Lung microvascular endothelial cell (primary cell): ENCODE results near the gene MTRF1. TPM values are rescaled to one million over a fixed set of nuclear protein-coding genes. Genes with fewer than 3 reads are reported as not detected.

Source experiments
- DNase-seq, 2 donors: peaks; one replicate each; pipeline versions ENCODE4 v3.0.0 to v3.0.0-alpha.2; 2010; ENCODE audit warnings: low read depth in 2 of 2
- total RNA-seq: library from RNA; depleted of rRNA; stranded (reverse); fragments of >200 nt; gene quantifications from 2 replicates; pipeline ENCODE4 v1.2.1, GENCODE V29; 2014

Gene MTRF1
- total RNA-seq: 6.5 and 11.1 TPM in 2 replicates

- peak; percentile 76 to 79 for DNase-seq
Observed at GRCh38 chr13:41263261-41263971, at the start of gene MTRF1. Gene MTRF1, minus strand, starts transcription at chr13:41263576. Its CDS starts 2,669 bp downstream, at chr13:41260907.

DNA sequence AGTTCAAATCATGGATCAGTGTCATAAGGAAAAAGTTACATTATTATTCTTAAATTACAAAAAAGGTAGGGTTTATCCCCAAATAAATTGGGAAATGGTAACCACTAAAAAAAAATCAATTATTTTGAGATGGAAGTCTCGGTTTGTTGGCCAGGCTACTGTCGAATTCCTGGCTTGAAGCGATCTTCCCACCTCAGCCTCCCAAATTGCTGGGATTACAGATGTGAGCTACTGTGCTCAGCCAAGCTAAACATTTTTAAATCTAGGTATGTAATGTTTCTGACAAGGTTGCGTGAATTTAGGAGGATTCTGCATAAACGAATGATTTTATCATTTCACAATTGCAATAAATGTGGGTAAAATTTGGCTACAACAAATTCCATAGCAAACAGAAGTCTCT lies 49.7 kb upstream of the MTRF1 start:
- no peak for DNase-seq

- DNase-seq: peak; percentile 48 to 54
Observed at GRCh38 chr13:41312176-41312500, 48.8 kb upstream of the MTRF1 start.

DNA sequence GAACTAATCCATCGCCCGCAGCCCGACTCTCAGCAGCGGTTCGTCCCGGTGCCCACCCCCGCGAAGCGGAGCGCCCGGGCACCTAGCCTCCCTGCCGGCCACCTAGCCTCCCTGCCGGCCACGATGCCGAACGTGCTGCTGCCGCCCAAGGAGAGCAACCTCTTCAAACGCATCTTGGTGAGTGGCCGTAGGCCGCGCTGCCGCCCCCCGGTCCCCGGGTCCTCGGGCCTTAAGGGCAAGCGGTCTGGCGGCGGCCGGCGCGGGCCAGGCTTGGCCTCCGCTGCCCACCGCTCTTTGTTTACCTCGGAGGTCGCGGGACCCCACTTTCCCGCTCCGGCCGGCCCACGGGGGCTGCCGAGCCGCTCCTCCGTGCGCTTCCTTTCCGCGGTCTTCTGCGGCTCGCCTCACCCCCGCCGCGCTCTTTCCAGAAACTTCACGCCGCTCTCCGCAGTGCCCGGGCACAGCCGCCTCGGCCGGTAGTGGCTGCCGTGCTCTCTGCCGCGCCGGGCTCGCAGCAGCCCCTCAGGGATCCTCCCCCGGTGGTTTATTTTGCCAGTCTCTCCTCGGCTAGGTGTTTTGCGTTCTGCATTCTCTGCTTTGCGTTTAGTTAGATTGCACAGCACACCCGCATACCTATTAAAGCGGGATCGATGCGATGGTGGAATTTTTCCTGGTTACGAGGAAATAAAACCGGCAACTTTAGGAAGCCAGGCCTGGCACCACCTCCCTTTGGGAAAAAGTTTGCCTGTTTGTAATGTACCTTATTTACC lies 48.2 kb upstream of the MTRF1 start:
- DNase-seq: peak; percentile 43 to 51

- peak; percentile 87 to 92 for DNase-seq
Observed at GRCh38 chr13:41310963-41311405, 47.6 kb upstream of the MTRF1 start, which contains the start of gene NAA16. Gene NAA16, plus strand, starts transcription at chr13:41311267. Its CDS starts 262 bp downstream, at chr13:41311529.

DNA sequence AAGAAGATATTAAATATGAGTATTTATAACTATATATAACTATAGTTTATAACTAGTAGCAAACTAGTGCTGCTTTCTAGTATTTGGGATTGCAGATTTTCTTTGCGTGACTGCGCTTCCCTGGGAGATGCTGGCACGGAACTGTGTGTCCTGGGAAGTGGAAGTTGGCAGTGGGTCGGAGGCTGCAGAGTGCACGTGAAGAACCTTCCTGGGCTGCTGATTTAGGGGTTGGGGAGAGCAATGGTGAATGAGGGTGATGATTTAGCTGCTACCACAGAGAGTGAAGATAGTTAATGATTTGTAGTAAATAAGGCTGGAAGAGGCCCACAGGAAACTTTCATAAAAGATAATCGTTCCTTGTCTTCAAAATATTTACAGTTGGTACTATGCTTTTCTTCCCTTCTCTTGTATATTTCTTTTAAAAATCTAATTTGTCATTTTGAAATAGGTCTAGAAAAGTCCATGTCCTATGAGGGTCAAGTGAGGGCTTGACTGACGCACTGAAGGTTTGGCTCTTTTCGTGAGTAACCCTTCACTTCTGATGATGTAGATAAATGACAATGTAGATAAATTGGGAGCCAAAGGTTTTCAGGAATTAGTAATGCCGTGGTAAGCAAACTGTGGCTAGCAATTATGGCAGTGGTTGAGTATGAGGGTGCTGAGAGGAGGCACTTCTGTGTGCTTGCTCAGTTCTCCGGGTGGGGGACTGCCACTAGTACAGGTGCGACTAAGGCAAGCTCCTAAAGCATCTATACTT lies 44.7 kb upstream of the MTRF1 start:
- no peak for DNase-seq

GRCh38 chr13:41306271-41307145 lies 43.1 kb upstream of the MTRF1 start:
- DNase-seq: no peak

DNA sequence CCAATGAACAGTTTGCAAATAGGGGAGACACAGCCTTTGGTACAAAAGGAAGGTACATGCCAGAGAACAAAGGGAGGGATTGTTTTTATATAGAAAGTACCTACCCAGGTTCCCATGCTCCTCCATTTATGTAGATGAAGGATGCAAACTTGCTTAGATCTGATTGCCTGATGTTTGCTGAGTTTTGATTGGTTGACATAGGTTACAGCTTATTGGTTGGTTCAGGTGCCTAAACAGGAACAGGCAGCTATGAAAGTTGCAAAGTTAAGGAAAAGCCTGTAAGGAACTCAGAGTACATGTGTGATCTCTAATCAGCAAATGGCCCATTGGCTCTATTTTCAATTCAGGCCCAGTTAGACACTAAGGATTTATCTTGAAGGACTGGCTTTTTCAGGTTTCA lies 41.2 kb upstream of the MTRF1 start:
- DNase-seq: no peak

GRCh38 chr13:41302743-41303142 lies 39.4 kb upstream of the MTRF1 start:
- no peak for DNase-seq

DNA sequence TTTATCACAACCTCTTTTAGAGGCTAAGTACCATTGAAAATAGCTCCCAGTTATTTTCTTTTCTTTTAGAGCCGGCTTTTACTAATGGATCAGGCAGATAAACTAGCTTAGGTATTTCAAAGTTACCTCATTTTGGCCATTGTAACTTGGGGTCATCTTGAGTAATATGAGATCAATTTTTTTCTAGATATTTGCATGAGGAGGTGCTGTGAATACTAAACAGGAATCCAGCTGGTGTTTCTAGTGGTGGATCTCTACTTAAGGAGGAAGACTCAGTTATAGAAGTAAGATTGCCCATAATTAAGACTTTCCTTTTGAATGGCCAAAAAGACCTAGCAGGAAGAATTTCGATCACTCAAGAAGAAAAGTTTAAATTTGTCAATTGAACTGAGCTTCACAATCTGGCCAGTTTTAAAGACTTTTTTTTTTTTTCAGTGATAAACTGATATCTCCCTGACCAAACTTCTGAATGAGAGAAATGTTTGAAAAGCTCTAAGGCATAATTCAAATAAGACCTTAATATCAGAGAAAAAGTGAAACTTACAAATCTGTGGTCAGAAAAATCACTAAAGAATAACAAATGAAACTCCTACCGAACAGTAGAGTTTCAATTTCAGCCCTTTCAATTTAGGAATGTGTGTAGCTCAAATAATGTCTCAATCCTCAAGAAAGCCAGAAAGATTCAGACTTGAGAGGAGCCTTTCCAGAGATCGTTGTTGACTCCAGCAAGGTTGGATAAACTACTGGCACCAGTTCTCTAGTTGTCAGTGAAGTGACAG lies 36.1 kb upstream of the MTRF1 start:
- no peak for DNase-seq

DNA sequence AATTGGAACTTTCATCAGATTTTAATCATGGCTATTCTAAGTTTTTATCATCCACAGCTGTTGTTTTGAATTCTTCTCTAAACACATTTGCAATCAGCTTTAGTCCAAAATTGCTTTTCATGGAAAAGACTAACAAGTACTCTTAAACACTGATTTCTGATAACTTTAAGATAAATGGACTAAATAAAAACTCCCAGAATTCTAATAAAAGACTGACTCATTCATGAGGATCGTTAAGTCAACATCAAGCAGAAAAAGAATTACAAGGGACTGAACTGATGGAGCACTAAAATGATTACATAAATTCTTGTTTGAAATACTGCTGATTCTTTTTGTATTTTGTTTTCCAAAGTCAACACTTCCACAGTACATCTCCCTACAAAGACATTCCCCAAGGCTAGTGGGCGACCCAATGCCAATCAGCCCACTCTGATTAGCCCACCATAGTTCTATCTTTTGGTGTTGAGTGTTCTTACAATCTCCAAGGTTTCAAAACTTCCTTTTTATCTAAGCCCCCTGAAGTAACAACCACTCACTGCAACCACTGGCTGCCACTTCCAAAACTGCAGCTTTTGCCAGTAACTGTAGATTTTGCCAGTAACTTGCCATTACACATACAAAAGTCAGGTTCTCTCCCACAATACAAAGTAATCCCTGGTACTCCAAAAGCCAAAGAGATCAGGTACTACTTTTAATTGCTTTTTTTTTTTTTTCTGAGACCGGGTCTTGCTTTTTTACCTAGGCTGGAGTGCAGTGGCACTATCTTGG lies 33.7 kb upstream of the MTRF1 start:
- DNase-seq: no peak

DNA sequence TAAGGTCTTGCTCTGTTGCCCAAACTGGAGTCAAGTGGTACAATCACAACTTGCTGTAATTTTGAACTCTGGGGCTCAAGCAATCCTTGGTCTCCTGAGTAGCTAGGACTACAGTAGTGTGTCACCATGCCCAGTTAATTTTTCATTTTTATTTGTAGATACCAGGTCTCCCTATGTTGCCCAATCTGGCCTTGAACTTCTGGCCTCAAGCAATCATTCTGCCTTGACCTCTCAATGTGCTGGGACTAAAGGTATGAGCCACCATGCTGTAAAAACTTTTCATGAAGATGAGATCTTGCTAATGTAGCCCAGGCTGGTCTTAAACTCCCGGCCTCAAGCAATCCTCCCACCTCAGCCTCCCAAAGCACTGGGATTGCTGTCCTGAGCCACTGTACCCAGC lies 32.6 kb upstream of the MTRF1 start:
- no peak for DNase-seq

GRCh38 chr13:41294914-41295313 lies 31.5 kb upstream of the MTRF1 start:
- DNase-seq: no peak

DNA sequence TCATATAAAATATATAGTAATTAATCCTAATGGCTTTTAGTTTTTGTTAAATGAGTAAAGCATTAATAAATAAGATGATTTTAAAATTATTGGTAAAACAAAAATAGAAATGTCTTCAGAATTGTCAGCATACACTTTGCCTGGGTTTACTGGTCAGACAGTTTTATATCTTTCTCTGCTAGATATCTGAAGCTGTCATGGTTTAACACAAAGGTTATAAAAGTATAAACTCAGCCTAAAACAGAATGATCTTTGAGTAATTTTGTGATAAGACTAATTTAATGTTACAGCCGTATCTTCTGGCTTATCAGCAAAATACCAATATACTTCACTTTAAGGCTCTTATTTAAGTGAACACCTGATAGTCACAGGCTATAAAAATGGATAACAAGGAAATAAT lies 29.9 kb upstream of the MTRF1 start:
- DNase-seq: no peak

- DNase-seq: no peak
Observed at GRCh38 chr13:41291246-41291645, 27.9 kb upstream of the MTRF1 start.

DNA sequence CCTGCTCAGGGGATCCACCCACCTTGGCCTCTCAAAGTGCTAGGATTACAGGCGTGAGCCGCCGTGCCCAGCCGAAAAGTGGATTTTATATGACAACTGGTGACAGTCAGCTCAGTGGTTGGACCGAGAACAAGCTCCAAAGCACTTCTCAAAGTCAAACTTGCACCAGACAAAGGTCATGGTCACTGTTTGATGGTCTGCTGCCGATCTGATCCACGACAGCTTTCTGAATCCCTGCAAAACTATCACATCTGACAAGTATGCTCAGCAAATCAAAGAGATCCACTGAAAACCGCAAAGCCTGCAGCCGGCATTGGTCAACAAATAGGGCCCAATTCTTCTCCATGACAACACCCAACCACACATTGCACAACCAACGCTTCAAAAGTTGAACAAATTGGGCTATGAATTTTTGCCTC lies 26.1 kb upstream of the MTRF1 start:
- no peak for DNase-seq

- DNase-seq: no peak
Observed at GRCh38 chr13:41286370-41286769, 23.0 kb upstream of the MTRF1 start.

DNA sequence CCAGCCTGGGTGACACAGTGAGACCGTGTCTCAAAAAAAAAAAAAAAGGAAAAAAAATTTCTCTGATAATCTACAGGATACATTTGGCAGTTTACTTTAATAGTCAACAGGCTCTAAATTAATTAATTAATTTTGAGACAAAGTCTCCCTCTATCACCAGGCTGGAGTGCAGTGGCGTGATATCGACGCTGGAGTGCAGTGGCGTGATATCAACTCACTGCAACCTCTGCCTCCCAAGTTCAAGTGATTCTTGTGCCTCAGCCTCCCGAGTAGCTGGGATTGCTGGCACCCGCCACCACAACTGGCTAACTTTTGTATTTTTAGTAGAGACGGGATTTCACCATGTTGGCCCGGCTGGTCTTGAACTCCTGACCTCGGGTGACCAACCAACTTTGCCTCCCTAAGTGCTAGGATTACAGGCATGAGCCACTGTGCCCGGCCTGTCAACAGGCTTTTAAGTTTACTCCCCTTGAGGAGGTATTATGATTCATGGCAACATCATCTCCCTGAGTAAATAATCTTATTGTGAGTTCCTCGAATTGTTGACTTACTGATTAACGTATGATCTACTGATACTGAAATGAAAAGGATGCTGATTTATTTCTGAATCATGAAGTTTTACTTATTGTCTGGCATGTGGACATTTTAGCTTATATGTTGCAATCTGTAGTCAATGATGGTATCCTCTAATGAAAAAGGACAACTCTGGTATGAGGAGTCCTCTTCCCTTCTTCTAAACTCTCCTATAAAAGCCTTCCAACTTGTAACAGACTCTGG lies 21.3 kb upstream of the MTRF1 start:
- peak in 1 of 2 donors; percentile 71 for DNase-seq

- DNase-seq: no peak
Observed at GRCh38 chr13:41282129-41282571, 18.8 kb upstream of the MTRF1 start.
